ENCODE measurements around the gene NINJ2.

- TF ChIP-seq GATA3 (IDR thresholded peaks at IDR 0.05; ENCODE audit: low read depth, low read length) (no peak), GATA2 (IDR thresholded peaks at IDR 0.05; ENCODE audit: low read depth, low read length) (no peak)
Observed at GRCh38 chr12:681568-682256, 18.5 kb upstream of the NINJ2 start.

All from SH-SY5Y (cell line).